SK-N-MC (cell line): ENCODE data around the gene TMC1.

Source experiments
- EZH2 ChIP-seq: fragments of 200-600 bp; sonication (generic); IDR thresholded peaks from one replicate; pipeline ENCODE4 v1.6.1; 2017; ENCODE audit warnings: antibody characterized with exemption
- POLR2AphosphoS5 ChIP-seq: IDR thresholded peaks from 2 replicates; pipeline ENCODE4 v1.6.1; 2012; ENCODE audit warnings: mild to moderate bottlenecking, low read depth, low read length, borderline replicate concordance

DNA sequence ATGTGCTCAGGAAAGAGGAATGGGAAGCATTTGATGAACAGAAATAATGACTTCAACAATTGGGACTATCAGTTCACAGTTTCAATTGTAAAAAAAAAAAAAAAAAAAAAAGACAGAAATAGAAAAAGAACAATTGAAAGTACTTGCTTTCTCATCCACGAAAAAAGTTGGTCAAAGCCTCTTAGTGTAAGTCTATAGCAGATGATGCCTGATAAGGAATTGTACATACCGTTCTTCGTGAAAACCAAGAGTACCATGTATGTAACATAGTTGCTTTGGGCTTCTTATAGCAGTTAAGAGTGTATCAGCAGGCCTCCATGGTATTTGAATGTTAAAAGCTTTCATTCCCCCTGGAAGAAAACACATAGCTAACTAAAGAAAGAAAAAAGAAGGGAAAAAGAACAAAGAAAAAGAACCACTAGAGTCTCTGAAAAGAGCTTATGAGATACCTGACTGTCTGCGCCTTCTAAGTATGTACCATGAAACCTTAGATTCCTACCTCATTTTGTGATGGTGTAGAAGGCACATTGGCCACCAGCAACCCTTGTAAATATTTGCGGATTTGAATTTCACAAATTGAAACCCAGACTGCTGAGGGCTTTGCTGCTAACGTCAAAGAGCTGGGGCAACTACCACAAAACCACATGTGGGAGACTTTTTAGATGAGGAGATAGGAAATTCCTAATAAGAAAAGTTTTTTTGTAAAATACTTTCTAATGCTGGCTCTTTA, 75.2 kb downstream of the TMC1 start:
- TF ChIP-seq EZH2 (no peak), POLR2AphosphoS5 (no peak)
